GM19193 (cell line): ENCODE measurements around the gene PATE1.

ENCODE experiments used
- POLR2A ChIP-seq: IDR thresholded peaks from 4 replicates; pipeline ENCODE4 v1.6.1; 2011; ENCODE audit not compliant: insufficient read depth, insufficient read length; ENCODE audit errors: extremely low read depth

Gene PATE1, protein sequence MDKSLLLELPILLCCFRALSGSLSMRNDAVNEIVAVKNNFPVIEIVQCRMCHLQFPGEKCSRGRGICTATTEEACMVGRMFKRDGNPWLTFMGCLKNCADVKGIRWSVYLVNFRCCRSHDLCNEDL

GRCh38 chr11:125745979-125746378, at the start of gene PATE1:
Gene PATE1, plus strand, starts transcription at chr11:125746279. Its CDS starts 26 bp downstream, at chr11:125746305.
- TF ChIP-seq POLR2A: no peak

GRCh38 chr11:125701018-125701610, 45.0 kb upstream of the PATE1 start:
- TF ChIP-seq POLR2A: no peak

GRCh38 chr11:125701858-125702621, 44.0 kb upstream of the PATE1 start:
- TF ChIP-seq POLR2A: no peak

GRCh38 chr11:125720781-125721180, 25.3 kb upstream of the PATE1 start:
- TF ChIP-seq POLR2A: no peak

DNA sequence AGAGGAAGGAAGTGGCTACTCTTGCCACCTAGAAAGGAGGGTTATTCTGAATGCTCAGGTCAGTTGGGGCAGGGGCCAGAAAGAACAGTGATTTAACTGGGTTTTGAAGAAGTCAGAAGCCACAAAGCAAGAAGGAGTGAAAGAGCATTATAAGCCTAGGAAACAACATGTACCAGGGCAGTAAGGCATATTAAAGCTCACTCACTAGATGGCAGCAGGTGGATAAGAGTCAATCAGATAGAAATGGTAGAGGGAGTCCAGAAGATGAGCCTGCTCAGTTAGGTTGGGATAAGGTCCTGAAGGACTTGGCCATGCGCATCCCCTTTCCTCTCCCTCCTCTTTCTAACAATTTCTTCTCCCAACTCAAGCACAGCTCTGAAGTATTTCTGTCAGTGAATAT, 22.0 kb upstream of the PATE1 start:
- no peak for TF ChIP-seq POLR2A

DNA sequence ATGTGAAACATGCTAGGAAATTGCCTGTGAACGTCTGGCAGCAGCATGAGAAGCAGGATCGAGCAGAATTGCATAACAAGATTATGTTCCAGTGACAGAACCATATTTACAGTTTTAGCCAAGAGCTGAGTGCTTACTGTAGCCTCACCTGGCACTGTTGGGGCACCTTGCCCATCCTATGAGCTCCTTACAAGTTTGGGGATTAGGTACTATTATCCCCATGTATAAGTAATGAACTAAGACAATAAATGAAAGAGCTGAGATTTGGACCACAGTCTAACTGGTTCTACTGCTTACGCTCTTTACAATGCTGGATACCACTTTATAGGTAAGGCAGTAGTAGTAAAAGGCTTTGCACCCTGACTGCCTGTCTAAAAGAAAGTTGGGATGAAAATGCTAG, 17.1 kb upstream of the PATE1 start:
- no peak for TF ChIP-seq POLR2A

DNA sequence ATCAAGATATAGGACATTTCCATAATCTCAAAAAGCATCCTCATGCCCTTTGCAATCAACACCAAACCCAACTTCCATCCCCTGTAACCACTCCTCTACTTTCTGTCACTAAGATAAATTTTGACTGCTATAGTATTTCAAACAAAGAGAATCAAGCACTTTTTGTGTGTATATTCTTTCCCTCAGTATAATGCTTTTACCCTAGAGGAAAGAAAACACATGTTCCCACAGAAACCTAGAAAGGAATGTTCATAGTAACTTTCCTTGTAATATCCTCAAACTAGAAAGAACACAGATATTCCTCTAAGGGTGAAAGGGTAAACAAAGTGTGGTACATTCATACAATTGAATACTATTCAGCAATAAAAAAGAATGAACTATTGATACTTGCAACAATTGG, 5.5 kb upstream of the PATE1 start:
- TF ChIP-seq POLR2A: no peak

DNA sequence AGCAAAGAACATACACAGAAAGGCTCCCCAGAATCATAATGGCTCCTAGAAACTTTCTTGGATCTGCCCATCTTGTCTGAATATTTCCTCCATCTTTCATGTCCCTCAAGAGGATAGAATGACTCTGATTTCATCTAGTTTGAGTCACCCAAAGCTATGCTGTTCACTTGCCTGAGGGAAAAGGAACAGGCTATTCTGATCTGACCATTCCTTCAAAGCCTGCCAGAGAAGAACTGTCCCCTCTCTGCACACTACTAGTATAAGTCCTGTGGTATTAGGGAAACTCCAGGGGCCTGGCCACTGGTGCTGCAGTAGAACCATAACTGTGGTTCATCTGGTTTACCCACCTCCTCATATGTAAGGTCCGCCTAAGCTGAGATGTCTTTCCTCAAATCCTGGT, 2.4 kb upstream of the PATE1 start:
- no peak for TF ChIP-seq POLR2A

DNA sequence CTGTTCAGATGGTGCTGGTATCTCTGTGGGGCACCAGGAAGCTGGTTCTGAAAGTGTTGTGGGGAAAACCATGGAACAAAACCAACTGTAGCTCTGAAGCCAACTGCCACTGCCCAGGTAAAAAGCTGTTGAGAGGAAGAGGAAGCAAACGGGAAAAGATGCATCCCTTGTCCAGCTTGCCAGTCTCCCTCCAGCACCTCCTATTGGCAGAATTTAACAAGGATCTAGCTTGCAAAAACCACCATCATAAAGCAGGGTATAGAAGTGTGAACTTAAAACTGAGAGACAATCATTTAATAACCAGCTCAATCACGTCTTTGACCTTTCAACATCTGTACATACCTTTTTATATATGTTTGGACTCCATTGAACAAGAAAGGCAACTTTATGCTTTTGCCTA, 4.5 kb downstream of the PATE1 start:
- TF ChIP-seq POLR2A: no peak

- no peak for TF ChIP-seq POLR2A
Measured at GRCh38 chr11:125756050-125756449, 10.0 kb downstream of the PATE1 start.

DNA sequence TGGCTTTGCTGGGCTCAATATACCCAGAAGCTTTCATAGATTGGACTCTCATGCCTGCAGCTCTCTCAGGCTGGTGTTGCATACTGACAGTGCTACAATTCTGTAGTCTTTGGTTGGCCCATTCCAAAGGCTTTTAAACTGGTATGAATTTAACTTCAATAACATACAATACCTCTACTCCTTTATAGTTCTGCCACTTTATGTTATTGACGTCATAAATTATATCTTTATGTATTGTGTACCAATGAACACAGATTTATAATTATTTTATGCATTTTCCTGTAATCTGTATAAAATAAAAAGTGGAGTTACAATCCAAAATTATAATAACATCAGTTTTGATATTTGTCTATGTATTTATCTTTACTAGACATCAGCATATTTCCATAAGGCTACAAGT, 16.4 kb downstream of the PATE1 start:
- no peak for TF ChIP-seq POLR2A

DNA sequence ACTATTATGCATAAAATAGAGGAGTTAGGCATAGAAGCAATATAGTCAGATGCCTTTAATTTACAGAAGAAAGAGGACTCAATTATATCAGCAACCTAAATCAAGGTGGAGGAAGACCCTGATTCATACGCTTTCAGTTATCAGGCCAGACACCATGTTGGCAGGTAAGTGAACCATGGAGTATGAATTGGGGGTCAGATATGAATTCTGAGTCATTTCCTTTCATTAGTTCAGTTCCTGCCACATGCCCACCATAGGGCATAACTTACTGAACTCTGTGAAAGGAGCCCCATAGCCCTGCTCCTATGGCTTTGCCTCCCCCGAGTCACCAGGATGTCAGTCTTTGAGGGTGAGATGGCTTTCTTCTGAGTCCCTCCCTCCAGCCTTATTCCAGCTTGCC, 17.4 kb downstream of the PATE1 start:
- no peak for TF ChIP-seq POLR2A

DNA sequence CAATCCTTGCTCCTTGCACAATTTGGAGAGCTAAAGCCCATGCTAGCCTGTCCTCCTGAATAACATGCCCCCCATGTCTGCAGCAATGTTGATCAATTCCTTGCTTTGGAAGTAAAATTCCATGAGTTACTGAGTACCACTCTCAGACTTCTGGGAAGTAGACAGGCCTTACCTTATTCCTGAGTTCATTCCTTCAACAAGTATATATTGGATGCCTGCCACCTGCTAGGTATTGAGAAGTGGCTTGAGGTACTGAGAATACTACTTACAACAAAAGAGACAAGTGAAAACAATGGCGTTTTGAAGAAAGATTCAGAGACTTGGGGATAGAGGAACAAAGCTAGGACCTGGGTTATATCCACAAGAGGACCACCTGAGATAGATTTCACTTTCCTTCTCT, 20.2 kb downstream of the PATE1 start:
- no peak for TF ChIP-seq POLR2A

- TF ChIP-seq POLR2A: no peak
Measured at GRCh38 chr11:125768336-125769046, 22.4 kb downstream of the PATE1 start.

- TF ChIP-seq POLR2A: no peak
Measured at GRCh38 chr11:125770583-125770982, 24.5 kb downstream of the PATE1 start.
